NB4 (cell line): Measurements from ENCODE around the gene TAP1.

Experiments used
- DNase-seq: peaks from one replicate; pipeline ENCODE4 v3.0.0; 2010; ENCODE audit warnings: low read depth
- H3K4me3 ChIP-seq: one replicate; pipeline ENCODE4 v1.5.1; 2011; ENCODE audit warnings: mild to moderate bottlenecking, low read depth, low read length, moderate library complexity
- CTCF ChIP-seq: IDR thresholded peaks from one replicate; pipeline ENCODE4 v1.5.1; 2012; ENCODE audit warnings: low read depth, low read length
- MYC ChIP-seq: IDR thresholded peaks from 2 replicates; pipeline ENCODE4 v1.6.1; 2011; ENCODE audit warnings: low read depth, low read length
- POLR2A ChIP-seq: IDR thresholded peaks from 2 replicates; pipeline ENCODE4 v1.6.1; 2011; ENCODE audit warnings: mild to moderate bottlenecking; ENCODE audit not compliant: insufficient read length; ENCODE audit errors: extremely low read depth
- TF ChIP-seq, protein P1 (sequence below): IDR thresholded peaks from 2 replicates; pipeline ENCODE4 v1.6.1; 2011; ENCODE audit warnings: low read depth, low read length

The TAP1 gene, protein sequence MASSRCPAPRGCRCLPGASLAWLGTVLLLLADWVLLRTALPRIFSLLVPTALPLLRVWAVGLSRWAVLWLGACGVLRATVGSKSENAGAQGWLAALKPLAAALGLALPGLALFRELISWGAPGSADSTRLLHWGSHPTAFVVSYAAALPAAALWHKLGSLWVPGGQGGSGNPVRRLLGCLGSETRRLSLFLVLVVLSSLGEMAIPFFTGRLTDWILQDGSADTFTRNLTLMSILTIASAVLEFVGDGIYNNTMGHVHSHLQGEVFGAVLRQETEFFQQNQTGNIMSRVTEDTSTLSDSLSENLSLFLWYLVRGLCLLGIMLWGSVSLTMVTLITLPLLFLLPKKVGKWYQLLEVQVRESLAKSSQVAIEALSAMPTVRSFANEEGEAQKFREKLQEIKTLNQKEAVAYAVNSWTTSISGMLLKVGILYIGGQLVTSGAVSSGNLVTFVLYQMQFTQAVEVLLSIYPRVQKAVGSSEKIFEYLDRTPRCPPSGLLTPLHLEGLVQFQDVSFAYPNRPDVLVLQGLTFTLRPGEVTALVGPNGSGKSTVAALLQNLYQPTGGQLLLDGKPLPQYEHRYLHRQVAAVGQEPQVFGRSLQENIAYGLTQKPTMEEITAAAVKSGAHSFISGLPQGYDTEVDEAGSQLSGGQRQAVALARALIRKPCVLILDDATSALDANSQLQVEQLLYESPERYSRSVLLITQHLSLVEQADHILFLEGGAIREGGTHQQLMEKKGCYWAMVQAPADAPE

DNA sequence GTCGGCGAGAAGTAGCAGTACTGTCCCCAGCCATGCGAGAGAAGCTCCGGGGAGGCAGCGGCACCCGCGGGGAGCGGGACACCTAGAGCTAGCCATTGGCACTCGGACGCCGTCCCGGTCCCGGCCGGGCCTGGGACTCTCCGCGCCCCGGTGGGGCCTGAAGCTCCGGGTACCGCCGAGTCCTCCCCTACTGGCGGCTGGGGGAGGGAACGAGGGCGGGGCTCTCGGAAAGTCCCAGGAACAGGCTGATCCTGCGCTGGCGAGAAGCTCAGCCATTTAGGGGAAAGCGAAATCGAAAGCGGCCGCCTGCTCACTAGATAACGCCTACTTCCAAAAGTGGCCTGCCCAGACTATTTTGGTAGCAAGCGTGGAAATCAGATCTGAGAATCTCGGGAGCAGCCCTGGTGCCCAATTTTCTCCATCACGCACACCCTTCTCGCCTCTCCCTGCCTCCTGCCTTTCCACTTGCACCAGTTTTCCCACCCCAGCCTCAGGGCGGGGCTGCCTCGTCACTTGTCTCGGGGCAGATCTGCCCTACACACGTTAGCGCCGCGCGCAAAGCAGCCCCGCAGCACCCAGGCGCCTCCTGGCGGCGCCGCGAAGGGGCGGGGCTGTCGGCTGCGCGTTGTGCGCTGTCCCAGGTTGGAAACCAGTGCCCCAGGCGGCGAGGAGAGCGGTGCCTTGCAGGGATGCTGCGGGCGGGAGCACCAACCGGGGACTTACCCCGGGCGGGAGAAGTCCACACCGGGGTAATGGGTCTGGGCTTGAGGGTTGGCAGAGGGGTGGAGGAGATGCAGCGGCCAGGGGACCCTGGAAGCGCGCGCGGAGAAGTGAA lies at the start of gene TAP1, which contains the start of gene PSMB9:
TSS of gene TAP1 (minus strand) at position 164 of the 835 bp plus-strand sequence. CDS start at position 96, 68 bp downstream.
TSS of gene PSMB9 (plus strand) at position 652 of the 835 bp plus-strand sequence. CDS start at position 690, 38 bp downstream.
- H3K4me3 ChIP-seq = peak within 1 kb of the TSS; percentile 79
- TF ChIP-seq POLR2A (peak; percentile 33), CTCF (peak; percentile 68), MYC (peak; percentile 4; the same call in 1 of the 2 replicates)
- TF ChIP-seq, protein P1, sequence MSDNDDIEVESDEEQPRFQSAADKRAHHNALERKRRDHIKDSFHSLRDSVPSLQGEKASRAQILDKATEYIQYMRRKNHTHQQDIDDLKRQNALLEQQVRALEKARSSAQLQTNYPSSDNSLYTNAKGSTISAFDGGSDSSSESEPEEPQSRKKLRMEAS = peak; percentile 64; the same call in 1 of the 2 replicates
- DNase-seq = peak; percentile 93

- TF ChIP-seq, protein P1 = no peak
- TF ChIP-seq CTCF = no peak
- TF ChIP-seq POLR2A = no peak
- TF ChIP-seq MYC = no peak
- no peak for DNase-seq
- H3K4me3 ChIP-seq = peak overlapping the region; percentile 88
Measured at GRCh38 chr6:32895006-32895345, 41.5 kb upstream of the TAP1 start.

GRCh38 chr6:32894085-32895005 lies 40.8 kb upstream of the TAP1 start:
- DNase-seq = peak; percentile 93
- TF ChIP-seq POLR2A (peak; percentile 29), MYC (peak; percentile 24; the same call in 1 of the 2 replicates), CTCF (no peak)
- TF ChIP-seq, protein P1 = peak; percentile 42; the same call in 1 of the 2 replicates
- H3K4me3 ChIP-seq = peak overlapping the region; percentile 88

DNA sequence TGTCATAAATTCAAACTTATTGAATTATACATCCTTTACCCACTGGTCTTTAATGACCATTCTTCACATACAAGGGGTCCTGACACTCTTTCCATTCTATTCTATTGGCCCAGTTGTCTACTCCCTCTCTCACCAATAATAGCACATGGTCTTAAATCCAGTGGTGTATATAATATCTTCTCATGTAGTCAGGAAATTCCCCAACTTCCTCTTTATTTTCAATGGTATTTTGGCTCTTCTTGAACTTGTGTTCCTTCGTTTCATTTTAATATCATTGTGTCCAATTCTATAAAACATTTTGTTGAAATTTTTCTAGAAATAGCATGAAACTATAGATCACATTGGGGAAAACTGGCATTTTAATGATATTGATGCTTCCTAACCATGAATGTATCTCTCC lies 37.3 kb upstream of the TAP1 start:
- H3K4me3 ChIP-seq = no peak overlapping the region
- DNase-seq = peak; percentile 18
- TF ChIP-seq MYC (no peak), POLR2A (no peak), CTCF (no peak)
- TF ChIP-seq, protein P1 = peak; percentile 38; the same call in 1 of the 2 replicates
